ELF-1 (cell line): ENCODE results near the gene SERPINB10.

ENCODE experiments used
- DNase-seq: peaks from one replicate; pipeline ENCODE4 v3.0.0-alpha.2; 2016; ENCODE audit warnings: low read depth, low spot score

Gene SERPINB10, protein sequence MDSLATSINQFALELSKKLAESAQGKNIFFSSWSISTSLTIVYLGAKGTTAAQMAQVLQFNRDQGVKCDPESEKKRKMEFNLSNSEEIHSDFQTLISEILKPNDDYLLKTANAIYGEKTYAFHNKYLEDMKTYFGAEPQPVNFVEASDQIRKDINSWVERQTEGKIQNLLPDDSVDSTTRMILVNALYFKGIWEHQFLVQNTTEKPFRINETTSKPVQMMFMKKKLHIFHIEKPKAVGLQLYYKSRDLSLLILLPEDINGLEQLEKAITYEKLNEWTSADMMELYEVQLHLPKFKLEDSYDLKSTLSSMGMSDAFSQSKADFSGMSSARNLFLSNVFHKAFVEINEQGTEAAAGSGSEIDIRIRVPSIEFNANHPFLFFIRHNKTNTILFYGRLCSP

DNA sequence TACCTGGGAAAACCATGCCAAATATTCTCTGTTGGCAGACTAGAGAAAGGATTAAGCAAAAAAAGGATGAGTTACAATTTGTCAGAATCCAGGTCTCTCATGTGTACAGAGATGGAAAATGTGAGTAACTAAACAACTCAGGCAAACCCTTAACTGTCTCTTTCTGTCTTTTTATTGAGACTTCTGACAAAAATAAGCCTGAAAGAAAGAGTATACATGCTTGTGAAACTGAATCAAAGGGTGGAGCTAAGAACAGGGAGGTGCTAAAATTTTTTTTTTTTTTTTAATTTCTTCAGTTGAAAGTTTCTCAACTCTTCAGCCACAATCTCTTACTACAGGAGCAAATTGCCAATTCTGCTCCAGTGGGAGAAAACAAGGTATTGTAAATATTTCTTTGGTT, at the start of gene SERPINB10:
Gene SERPINB10, plus strand, starts transcription at position 295 of the 400 bp plus-strand sequence. CDS start 7,553 bp downstream, outside the sequence.
- DNase-seq, result no peak

DNA sequence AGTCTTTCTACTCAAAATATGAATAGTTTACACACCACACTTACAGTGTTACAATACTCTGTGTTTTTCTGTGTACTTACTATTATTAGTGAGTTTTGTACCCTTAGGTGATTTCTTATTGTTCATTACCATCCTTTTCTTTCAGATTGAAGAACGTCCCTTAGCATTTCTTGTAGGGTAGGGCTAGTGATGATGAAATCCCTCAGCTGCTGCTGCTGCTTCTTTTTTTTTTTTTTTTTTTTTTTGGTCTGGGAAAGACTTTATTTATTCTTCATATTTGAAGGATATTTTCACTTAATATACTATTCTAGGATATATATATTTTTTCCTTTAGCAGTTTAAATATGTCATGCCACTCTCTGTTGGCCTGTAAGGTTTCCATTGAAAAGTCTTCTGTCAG, 49.3 kb upstream of the SERPINB10 start:
- no peak for DNase-seq

DNA sequence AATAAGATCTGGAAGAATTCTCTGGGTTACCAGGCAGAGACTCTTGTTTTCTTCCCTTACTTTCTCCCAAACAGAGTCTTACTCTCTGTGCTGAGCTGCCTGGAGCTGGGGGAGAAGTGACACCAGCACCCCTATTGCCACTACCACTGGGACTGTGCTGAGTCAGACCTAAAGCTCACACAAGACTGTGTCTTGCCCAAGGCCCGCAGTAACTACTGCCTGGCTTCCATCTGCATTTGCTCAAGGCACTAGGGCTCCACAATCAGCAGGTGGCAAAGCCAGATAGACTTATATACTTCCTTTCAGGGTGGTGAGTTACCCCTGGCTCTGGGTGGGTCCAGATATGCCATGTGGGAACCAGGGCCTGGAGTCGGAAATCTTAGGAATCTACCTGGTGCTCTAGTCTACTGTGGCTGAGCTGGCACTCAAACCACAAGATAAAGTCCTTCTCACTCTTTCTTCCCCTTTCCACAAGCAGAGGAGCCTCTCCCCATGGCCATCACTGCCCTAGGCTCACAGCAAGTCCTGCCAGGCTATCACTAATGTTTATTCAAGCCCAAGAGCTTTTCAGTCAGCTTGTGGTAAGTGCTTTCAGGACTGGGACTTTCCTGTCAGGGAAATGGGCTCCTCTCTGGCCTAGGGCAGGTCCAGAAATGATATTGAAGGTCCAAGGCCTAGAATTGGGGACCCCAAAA, 47.8 kb upstream of the SERPINB10 start:
- no peak for DNase-seq

DNA sequence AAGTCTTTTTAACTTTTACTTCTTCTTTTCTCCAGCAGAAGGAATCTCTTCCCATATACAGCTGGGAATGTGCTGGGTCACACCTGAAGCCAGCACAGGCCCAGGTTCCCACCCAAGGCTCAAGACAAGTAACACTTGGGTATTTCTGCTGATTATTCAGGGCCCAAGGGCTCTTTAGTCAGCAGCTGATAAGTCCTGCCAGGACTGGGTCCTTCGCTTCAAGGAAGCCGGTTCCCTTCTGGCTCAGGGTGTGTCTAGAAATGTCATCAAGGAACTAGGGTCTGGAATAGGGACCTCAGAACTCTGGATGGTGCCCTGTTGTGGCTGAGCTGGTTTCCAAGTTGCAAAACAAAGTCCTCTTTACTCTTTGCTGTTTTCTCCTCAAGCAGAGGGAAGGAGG, 47.2 kb upstream of the SERPINB10 start:
- no peak for DNase-seq

DNA sequence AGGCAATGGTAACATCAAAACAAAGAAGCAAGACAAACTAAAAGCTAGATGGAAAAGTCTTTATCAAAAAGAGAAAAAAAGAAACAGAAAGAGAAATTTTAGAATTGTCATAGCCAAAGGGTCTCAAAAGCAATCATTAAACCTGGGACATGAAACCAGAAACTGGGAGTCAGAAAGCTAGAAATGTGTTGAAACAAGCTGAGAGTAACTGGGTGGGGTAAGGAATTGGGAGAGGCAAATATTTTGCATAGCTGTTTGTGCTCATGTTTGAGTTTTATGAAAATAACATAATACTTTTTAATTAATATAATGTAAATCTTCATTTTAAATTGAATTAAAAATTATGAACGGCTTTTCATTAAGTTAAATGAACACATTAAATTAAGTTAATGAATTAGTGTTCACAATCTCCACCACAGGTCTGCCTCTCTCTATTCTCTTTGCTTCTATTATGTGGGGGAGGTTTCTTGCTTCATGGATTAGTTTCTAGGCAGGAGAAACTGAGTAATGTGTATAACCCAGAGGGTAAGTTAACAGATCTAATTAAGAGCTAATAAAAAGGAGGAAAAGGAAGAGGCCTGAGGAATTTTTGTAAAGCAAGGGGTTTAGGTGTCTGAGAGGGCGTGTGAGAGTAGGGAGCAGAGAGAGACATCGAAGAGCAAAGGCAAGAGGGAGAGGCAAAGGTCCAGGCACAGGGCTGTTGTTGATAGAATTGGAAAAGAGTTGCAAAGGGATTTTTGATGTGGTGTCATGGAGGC, 40.2 kb upstream of the SERPINB10 start:
- no peak for DNase-seq

DNA sequence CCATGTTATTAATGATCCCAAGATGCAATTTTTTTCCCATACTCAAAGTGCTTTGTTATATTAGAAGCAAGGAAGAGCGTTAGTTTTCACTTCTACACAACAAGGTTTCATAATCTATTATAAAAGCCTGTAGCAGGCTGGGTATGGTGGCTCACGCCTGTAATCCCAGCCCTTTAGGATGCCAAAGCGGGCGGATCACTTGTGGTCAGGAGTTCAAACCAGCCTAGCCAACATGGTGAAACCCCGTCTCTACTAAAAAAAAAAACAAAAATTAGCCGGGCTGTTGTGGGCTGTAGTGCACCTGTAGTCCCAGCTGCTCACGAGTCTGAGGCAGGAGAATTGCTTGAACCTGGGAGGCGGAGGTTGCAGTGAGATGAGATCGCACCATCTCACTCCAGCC, 39.2 kb upstream of the SERPINB10 start:
- DNase-seq, result no peak

DNA sequence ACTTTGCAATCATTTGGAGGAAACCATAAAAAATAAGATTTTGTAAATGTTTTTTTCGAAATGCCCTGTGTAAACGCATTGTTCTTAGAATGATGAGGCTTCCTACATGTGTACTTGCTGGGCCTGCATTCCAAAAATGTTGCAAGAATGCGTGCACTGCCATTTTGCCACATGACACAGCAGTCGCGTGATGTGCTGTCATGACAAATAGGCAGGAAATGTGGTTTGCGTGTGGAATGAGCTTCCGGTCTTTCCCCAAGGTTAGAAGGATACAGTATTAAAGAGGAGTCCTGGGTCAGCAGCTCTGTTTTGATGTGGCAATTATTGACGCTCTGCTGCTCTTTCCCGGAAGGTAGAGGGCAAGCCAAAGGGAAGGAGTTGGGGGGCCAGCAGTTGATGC, 38.4 kb upstream of the SERPINB10 start:
- DNase-seq, result no peak

DNA sequence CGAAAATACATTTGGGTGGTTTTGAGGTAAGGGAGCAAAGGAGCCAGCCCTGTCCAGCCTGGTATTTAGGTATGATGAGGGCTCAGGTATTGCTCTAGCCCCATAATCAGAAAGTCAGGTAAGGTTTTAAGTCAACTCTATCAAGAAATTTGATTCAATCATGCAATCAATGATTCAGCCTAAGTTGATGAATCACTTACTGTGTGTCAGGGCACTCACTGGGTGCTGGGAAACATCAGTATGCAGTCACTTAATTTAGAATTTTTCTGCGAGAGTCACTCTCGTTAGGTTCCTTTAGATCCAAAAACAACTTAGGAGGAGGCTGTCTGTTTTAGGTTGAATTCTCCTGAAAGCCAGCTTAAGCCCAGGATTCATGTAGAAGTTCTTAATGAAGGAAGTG, 37.9 kb upstream of the SERPINB10 start:
- no peak for DNase-seq

DNA sequence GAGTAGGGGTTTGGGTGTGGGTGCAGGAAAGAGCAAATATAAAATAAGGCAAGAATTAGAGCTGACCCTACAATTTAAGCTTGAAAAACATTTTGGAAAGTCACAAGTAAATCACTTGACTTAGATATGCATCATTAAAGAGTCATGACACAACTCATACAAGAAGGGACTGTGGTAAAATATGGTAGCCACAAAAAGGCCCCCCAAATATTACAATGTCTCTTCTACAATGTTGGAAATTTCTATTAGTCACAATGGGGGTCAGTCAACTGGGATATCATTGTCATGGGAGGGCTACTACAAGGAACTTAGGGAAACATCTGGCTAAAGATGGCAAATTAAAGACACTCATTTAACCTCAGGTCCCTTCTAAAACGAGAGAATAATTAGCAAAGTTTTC, 35.9 kb upstream of the SERPINB10 start:
- no peak for DNase-seq

DNA sequence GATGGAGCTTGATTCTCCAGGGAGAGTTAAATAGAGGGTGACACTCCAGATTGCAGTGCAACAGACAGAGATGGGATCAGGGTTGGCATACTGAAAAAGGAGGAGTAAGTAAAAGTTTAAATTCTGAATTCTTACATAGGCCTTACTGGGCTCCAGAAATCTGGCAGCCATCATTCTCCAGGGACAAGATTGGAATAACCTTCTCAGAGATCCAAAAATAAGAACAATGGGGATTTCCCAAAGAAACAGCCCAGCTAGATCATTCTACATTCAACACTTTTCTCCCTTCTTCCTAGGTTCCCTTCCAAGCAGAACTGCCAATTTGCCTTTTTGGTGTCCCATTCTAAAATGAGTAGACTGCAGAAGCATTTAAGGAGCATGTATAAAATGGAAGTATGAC, 35.2 kb upstream of the SERPINB10 start:
- DNase-seq, result no peak

DNA sequence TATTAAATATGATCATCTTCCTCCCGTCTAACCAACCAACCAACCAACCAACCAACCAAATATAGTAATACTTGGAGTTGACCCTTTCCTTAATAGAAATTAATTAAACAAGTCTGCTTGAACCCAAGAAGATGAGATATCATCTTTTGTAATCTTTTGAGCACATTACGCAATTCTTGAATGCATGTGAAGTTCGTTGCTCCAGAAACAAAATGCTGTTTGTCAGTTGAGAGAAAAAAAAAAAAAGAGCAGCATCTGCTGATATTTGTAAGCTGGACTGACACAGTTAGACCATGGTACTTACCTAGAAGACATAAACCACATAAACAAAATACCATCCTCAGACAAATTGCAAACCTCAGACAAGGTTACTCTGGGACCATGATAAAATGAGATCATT, 29.4 kb upstream of the SERPINB10 start:
- DNase-seq, result no peak

DNA sequence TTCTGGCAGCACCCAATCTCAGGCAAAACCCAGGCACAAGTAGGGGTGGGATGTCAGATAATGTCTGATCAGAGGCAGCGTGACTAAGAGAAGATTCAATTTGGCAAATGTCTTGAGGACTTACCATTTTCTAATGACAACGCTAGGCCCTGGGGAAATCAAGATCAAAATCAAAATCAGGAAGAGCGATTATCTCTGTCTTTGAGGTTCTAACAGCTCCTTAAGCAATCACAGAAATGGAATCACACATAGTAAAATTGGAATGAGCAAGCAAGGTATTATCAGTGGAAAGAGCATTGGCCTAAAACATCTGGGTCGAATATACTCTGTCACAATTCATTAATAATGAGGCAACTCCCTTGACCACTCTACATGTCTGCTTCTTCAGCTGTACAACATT, 28.8 kb upstream of the SERPINB10 start:
- no peak for DNase-seq

DNA sequence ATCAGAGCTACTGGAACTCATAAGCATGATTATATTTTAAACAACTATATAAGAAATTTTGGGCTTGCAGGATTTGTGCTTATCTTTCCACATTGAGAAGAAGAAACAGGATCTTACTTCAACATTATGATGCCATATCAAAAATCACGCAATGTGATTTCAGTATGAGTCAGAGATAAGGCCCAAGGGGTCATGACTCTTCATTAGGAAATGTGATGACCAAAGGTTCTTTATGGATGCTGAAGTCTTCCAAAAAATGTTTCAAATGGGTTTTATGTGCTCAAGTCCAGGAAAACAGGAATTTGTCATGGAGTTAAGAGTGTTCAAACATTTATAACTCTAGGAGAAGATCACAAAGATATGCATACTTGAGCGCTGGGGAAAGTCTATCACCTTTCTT, 28.0 kb upstream of the SERPINB10 start:
- DNase-seq, result no peak

DNA sequence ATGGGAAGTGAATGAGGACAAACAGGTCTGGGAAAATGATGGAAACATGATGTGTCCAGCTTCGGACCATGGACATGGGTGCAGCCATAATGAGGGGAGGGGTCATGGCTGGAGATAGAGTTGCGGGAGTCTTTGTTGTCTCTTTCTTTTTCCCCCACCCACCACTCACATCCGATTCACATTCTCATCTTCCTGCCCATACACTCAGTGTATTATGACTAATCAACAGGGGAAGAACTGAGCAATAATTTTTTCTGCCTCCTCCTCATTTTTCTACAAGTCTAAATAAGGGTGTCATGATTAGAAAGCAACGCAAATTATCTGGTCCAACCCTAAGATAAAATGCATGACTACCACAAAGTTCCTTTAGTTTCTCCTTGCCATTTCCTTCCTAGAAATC, 25.9 kb upstream of the SERPINB10 start:
- no peak for DNase-seq

DNA sequence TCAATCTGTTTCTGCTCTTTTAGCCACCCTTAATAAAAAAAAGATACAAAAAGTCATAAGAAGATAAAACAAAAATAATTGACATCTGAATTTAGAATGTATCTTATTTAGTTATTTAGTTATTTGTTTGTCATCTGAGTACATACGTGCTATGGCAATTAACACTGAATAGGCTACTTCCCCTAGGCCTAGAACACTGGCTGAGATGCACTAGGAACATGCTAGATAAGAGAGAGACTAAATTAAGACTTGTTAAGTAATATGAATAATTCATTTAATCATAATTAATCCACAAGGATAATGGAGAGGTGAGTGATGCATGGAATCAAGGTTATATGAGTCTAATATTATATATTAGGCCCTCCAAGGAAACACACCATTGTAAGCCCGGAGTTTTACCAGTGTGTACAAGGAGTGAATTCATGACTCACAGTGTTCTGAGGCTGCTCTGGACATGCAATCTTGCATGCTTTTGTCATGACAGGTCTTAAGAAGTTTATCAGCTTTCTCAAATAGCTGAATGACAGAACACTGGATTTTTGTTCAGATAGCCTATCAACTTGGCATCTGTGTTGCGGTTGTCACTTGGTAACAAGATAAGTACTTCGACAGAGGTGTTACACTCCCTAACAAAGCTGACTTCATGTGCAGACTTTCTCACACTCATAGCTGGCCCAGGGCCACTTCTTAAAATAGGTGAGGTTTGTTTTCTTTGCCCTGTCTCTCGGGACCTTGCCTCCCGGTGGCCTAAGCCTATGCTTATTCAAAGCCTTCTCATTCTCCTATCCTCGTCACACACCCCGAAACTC, 25.2 kb upstream of the SERPINB10 start:
- DNase-seq, result peak; percentile 8

DNA sequence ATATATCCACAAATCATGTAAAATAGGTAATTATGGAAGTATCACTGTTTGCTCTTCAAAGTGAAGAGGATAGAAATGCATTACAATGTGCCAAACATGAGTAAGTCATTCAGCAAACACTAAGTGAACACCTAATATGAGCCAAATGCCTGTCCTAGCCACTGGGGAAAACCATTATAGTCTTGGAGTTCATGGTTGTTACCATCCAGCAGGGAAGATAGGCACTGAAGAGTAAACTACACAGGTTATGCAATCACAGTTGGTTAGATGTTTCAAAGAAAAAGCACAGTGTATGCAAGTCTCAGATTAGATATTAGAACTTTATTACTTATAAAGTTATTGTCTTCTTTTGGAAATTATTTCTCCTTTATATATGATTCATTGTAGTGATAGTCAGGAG, 24.1 kb upstream of the SERPINB10 start:
- DNase-seq, result no peak

DNA sequence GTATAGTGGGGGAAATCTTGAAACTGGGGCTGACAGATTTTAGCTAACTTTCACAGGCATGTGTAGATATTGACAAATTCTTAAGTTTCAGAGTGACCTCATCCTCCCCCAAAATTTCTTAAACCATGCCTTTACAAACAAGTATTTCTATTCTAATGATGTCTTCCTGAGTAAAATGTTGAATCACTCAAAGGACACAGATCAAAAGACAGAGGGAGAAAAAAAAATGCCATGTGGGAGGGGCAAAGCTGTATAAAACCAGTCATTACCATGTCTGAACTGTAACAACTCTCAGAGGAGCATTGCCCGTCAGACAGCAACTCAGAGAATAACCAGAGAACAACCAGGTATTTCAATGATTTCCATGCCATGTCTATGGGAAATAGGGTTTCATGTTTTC, 20.3 kb upstream of the SERPINB10 start, which contains the start of gene SERPINB2:
Gene SERPINB2, plus strand, starts transcription at position 282 of the 400 bp plus-strand sequence. CDS start 3,740 bp downstream, outside the sequence.
- DNase-seq, result no peak

DNA sequence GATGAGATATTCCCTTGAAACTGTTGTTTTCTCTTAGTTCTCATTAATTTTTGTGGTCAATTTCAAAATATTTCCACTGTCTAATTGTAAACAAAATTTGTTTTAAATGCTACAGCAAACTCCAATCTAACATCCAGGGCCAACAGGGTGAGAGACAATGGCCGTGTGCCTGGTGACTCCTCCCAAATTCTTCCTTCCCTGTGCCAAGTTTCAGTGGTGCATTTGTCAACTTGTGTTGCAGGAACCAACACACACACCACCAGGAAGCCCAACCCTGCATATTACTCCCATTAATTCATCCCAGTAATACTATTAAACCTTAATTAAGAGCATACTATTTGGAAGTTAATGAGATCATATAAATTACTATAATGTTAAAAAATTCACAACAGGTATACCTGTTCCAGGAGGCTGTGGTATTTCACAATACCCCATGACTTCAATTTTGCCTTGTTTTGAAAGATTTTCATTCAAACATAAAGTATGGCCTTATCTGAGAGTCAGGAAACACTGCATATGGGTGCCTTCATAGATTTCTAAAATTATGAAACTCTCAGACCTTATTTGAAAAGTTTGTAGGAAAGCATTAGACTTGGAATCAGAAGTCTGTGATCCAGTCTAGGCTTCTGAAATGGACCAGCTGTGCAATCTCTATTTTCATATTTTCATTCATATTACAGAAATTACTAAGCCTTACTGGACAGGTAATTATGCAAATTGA, 19.1 kb upstream of the SERPINB10 start:
- no peak for DNase-seq

DNA sequence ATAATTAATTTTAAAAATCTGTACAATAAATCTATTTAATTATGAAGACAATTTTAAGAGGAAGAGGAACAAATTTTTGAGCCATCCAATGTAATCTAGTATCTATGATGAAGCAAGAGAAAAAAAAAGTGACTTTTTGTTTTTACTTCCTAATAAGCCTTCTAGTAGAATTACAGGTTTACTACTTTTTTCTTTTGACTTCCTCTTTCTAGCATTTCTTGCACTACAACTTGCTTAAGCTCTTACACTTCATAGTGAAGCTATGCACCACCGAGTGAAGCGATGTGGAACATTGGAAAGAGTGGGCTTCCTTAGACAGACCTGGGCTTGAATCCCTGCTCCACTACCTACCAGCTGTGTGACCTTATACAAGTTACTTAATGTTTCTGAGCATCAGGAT, 18.1 kb upstream of the SERPINB10 start:
- DNase-seq, result no peak

DNA sequence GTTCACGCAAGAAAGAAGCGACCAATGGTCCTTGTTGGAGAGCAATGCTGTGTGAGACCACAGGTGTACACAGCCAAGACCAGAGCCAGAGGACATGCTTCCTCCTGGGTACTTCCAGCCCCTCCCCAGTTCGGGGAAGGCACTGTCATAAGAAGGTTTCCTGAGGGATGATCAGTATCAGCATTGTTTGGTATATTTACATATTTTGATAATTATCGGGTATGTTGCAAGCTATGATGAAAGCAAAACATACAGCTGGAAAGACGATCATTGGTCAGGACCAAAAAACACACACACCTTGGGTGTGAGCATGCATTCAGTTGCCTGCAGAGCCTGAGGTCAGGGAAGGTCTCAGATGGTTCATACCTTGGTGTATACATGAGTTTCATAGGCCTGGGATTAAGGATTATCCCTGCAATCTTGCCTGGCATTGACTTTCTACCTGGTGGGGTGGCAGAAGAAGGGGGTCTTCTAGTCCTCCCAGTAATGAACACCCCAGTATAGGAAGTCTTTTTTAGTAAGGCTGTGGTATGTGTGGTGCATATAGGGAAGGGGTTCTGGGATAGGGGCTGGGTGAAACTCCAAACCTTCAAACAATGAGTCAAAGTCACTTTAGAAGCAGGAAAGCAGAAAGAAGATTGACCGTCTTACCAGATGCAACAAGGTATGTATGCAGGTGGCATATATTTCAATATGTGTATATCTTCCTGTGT, 17.4 kb upstream of the SERPINB10 start:
- no peak for DNase-seq
